GM19467 (cell line): Measurements from ENCODE around the gene PHF2.

Source experiments
- ATAC-seq: cut with Tn5 transposase; IDR thresholded peaks from one replicate; pipeline ENCODE4 v1.9.1; 2021; ENCODE audit warnings: mild to moderate bottlenecking, moderate library complexity; ENCODE audit not compliant: unreplicated experiment

The PHF2 gene

GRCh38 chr9:93648836-93649235 lies 72.5 kb downstream of the PHF2 start:
- no peak for ATAC-seq

GRCh38 chr9:93649610-93650261 lies 73.4 kb downstream of the PHF2 start:
- ATAC-seq, result no peak

- no peak for ATAC-seq
Measured at GRCh38 chr9:93650448-93650847, 74.1 kb downstream of the PHF2 start.

DNA sequence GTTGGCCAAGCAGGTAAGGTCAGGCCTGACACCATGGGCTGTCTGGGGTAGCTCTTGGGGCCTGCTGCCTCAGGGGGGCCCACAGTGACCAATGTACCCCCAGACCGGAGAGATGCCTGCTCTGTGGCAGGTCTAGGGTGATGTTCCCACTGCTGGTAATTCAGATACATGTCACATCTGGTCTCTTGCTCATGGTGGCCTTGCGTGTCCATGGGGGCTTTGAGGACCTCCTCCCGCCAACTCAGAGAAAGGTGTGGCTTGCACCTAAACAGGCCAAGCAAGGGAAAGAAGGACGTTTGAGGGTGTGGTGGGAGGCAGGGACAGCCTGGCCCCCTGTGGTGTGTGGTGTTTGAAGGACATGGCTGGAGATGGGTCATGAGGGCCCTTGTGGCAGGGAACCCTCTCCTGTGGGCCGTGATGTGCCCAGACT lies 75.2 kb downstream of the PHF2 start:
- no peak for ATAC-seq

GRCh38 chr9:93652604-93653592 lies 76.5 kb downstream of the PHF2 start:
- no peak for ATAC-seq

DNA sequence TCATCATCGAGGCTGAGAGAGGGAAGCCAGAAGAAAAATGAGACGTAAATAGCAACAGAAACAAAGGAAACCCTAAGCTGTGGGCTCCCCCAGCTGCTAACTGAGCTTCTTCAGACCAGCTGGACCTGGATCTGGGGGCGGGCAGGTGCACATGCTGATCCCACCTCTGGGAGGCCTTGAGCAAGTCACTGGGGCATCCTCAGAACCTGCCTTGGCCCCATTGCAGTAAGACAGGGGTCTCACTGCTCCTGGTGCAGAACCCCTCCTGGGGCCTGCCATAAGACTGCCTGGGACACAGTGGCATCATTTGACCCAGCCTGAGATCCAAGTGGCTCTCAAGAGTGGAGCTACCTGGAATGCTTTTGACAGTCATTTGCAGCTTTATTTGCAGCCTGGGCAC lies 77.4 kb downstream of the PHF2 start:
- no peak for ATAC-seq

GRCh38 chr9:93654351-93654961 lies 78.1 kb downstream of the PHF2 start:
- no peak for ATAC-seq

DNA sequence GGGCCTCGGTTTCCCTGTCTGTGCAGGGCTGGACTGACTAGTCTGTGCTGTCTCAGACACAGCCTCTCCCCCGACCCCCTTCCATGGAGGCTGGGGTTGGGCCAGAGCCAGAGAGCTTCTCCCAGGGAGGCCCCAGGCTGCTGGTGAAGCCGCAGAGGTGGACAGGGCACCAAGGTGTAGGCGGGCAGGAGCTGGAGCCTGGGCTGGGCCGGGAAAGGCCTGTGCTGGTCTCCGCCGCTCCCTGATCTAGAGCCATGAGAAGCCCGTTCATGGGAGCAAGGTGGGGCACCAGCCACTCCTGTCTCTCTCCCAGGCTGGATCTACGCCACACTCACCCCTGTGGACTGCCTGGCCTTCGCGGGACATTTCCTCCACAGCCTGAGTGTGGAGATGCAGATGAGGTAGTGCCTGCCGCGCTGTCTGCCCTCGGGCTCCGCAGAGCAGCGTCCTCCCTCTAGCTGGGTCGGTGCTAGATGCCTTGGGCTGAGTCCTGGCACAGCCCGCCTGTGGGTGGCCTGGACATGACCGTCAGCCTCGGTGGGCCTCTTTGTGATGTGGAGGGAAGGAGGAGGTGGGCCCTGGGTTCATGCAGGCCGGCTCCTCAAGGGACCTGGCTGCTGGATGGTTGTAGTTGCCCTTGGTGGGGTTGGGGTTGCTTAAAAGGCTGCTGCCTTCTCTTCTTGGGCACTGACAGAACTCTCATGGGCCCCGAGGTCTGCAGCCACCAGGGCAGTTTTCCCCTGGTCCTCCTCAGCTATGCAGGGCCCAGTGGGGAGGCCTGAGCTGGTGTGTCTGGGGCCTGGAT lies 79.4 kb downstream of the PHF2 start:
- no peak for ATAC-seq

GRCh38 chr9:93656426-93657239 lies 80.2 kb downstream of the PHF2 start:
- no peak for ATAC-seq

DNA sequence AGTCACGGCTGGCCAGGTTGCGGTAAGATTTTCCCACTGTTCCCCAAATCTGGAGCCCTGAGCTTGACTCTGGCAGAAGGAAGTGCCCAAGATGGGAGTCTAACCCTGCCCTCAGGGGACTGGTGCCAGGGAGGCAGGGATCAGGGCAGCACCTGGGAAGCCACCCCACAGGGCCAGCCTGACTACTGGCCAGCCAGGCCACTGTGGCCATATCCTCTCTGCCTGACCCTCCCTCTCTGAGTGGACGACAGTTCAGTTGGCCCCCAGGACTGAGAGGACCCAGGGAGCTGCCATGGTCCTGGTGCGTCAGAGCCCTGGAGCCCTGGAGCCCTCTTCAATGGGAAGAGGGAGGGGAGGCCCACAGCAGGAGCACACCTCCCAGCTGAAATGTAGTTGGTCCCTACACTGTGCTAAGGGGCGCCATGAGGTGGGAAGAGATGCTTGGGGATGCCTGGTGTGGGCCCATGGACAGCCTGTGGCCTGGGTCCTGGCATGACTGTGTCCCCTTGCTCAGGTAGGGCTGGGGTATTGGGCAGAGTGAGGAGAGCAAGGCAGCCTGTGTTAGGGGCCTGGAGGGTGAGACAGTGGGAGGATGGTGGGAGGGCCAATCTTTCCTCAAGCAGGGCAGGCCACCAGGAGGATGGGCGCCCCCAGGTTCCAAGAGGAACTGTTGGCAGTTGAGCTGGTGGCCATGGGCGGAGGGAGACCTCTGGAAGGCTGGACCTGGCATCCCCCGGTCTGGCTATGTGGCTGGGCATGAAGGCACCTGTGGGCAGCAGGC lies 81.1 kb downstream of the PHF2 start:
- no peak for ATAC-seq

DNA sequence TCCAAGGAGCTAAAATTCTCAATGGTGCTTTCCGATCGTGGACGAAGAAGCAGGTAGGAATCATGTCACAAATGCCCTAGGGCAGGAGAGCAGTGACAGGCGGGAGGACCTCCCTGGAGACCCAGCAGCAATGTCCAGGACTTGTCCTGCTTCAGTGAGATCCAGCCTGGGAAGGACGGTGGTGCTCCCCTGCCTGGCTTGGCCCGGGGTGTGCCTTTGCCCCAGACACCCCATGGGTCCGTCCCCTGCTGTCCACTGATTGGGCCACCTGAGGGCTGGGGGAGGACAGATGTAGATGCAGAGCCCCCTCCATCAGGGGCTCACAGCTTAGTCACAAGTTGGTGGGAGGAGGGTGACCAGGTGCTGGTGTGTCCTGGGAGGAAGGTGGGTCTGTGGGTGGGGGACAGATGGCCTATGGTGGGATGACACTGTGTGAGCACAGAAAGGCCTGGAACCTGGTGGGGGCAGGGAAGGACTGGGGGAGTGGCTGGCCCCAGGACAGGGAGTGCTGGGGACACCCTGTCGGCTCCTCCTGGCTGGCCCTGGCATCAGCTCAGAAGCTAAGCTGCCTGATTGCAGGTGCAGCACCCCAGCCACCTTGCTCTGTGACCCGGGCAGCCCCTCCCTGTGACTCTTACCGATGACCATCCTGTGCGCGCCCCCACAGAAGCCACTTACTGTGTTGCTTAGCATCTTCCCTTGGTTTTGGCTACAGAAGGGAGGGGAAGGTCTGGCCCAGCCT lies 82.0 kb downstream of the PHF2 start:
- ATAC-seq, result no peak

- ATAC-seq, result no peak
Measured at GRCh38 chr9:93659044-93659836, 82.9 kb downstream of the PHF2 start.

DNA sequence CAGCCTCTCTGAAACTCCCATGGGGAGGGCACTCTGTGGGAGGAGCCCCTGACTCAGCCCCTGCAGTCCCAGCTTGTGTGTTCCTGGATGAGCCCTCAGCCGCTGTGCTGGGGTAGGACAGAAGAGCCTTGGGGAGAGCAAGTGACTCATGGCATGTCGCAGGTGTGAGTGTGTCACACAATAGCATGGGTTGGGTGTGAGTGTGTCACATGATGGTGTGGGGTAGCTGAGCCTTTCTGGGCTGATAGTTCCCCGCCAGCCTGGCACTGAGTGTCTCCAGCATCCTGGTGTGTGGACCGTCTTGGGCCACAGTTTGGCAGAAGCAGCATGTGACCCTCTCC lies 83.4 kb downstream of the PHF2 start:
- no peak for ATAC-seq

DNA sequence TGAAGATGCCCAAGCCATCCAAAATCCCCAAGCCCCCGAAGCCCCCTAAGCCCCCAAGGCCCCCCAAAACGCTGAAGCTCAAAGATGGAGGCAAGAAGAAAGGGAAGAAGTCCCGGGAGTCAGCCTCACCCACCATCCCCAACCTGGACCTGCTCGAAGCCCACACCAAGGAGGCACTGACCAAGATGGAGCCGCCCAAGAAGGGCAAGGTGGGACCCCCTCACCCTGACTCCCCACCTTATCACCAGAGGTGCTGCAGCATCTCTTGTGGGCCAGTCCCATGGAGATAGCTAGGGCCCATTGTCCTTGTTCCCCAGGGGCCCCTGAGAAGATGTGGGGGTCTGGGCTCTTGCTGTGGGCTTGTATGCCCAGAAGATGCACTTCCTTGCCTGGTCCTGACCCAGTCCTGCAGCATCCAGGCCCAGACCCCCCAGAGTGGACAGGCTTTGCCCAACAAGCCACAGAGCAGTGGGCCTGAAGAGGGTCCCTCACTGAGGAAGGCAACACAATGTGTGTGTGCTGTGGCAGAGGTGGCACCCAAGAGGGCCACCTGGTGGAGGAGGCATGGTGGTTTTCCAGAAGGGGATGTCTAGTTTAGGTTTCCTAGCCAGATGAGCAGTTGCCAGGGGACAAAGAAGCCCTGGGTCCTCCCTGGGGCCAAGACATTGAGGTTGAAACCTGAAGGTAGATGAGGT lies 84.1 kb downstream of the PHF2 start:
- ATAC-seq, result no peak

DNA sequence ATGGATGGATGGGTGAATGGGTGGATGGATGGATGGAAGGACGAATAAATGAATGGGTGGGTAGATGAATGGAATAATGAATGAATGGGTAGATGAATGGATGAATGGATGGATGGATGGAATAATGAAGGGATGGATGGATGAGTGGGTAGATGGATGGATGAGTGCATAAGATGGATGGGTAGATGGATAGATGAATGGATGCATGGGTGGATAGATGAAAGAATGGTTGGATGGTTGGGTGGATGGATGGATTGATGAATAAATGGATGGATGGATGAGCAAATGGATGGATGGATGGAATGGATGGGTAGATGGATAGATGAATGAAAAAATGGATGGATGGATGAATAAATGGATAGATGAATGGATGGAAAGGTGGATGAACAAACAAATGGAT lies 85.2 kb downstream of the PHF2 start:
- ATAC-seq, result no peak

- no peak for ATAC-seq
Measured at GRCh38 chr9:93662016-93662638, 85.7 kb downstream of the PHF2 start.
